PC-9 (cell line): Measurements from ENCODE around the gene KISS1R. TPM values are rescaled to one million over a fixed set of nuclear protein-coding genes. Genes with fewer than 3 reads are reported as not detected.

Experiments used
- BruUV-seq: library from RNA; stranded (reverse); fragments of 400-500 nt; replicated peaks from 2 replicates; lab custom pipeline; 2021; lab: Mats Ljungman, UMichigan
- CTCF ChIA-PET: fragments of 300-600 bp; sonication (Branson Sonifier 250); formaldehyde crosslinking; loops from one replicate; lab custom pipeline; 2022; ENCODE audit warnings: antibody characterized with exemption; lab: Charles Lee
- POLR2A ChIA-PET: fragments of 300-600 bp; sonication (Branson Sonifier 250); formaldehyde crosslinking; loops from one replicate; lab custom pipeline; 2022; ENCODE audit warnings: antibody characterized with exemption; ENCODE audit not compliant: unreplicated experiment; lab: Charles Lee
- DNase-seq, 2 experiments: peaks; one replicate each; pipeline versions ENCODE4 v3.0.0 to v3.0.0-alpha.2; 2015 to 2022; ENCODE audit warnings: mixed read lengths in 1 of 2
- H2AFZ ChIP-seq: fragments of 200-600 bp; sonication (generic); 2 replicates; pipeline ENCODE4 v1.8.1; 2017; ENCODE audit warnings: antibody characterized with exemption
- H3F3A ChIP-seq: fragments of 200-600 bp; sonication (generic); 2 replicates; pipeline ENCODE4 v1.8.1; 2017; ENCODE audit warnings: antibody characterized with exemption, mild to moderate bottlenecking, low read depth; ENCODE audit not compliant: insufficient read depth
- H3K27ac ChIP-seq: fragments of 200-600 bp; sonication (generic); 2 replicates; pipeline ENCODE4 v1.6.1; 2016; ENCODE audit warnings: mixed run types
- H3K27me3 ChIP-seq: fragments of 200-600 bp; sonication (generic); 2 replicates; pipeline ENCODE4 v1.6.1; 2016; ENCODE audit warnings: low read depth, mixed run types; ENCODE audit not compliant: insufficient read depth
- H3K36me3 ChIP-seq: fragments of 200-600 bp; sonication (generic); 2 replicates; pipeline ENCODE4 v1.6.1; 2016; ENCODE audit warnings: low read depth, mixed run types
- H3K4me1 ChIP-seq: fragments of 200-600 bp; sonication (generic); replicated peaks from 2 replicates; pipeline ENCODE4 v1.6.1; 2016; ENCODE audit warnings: mixed run types; ENCODE audit not compliant: insufficient read depth
- H3K4me2 ChIP-seq: fragments of 200-600 bp; sonication (generic); 2 replicates; pipeline ENCODE4 v1.6.1; 2017; ENCODE audit warnings: mixed run types
- H3K4me3 ChIP-seq: fragments of 200-600 bp; sonication (generic); 2 replicates; pipeline ENCODE4 v1.6.1; 2016; ENCODE audit warnings: mixed run types
- H3K79me2 ChIP-seq: fragments of 200-600 bp; sonication (generic); 2 replicates; pipeline ENCODE4 v1.6.1; 2017; ENCODE audit warnings: low read depth, mixed run types
- H3K9me2 ChIP-seq: fragments of 200-600 bp; sonication (generic); 2 replicates; pipeline ENCODE4 v1.8.1; 2017; ENCODE audit warnings: mild to moderate bottlenecking; ENCODE audit not compliant: insufficient read depth
- H3K9me3 ChIP-seq: fragments of 200-600 bp; sonication (generic); 2 replicates; pipeline ENCODE4 v1.8.1; 2016; ENCODE audit warnings: low read depth; ENCODE audit not compliant: insufficient read depth
- H4K20me1 ChIP-seq: fragments of 200-600 bp; sonication (generic); 2 replicates; pipeline ENCODE4 v1.8.1; 2017; ENCODE audit not compliant: insufficient read depth
- CTCF ChIP-seq: fragments of 200-600 bp; sonication (generic); conservative IDR thresholded peaks from 2 replicates; pipeline ENCODE4 v1.6.1; 2017; ENCODE audit warnings: mixed run types, antibody characterized with exemption, mild to moderate bottlenecking, moderate library complexity
- EZH2 ChIP-seq: fragments of 200-600 bp; sonication (generic); IDR thresholded peaks from 2 replicates; pipeline ENCODE4 v1.8.0; 2017; ENCODE audit warnings: antibody characterized with exemption, low read depth
- intact Hi-C: fragments of 100-400 bp; cut with micrococcal nuclease; formaldehyde crosslinking; loops from one replicate; pipeline ENCODE4 v1.10.0; 2022; ENCODE audit not compliant: unreplicated experiment
- total RNA-seq: library from RNA; stranded (reverse); gene quantifications from 2 replicates; pipeline ENCODE4 v1.2.3, GENCODE V29; 2021

Gene KISS1R
- total RNA-seq, 1 experiment from 2014 or later, result not detected

GRCh38 chr19:943551-944170, 26.5 kb downstream of the KISS1R start:
- no TSS peak for BruUV-seq
- intact Hi-C loops, result no loop called here
- Histone ChIP-seq H3K27me3 (no peaks in the 10 kb centered on the region), H3K4me1 (peaks cover 31% of the 10 kb centered on the region), H3K36me3 (no peaks in the 10 kb centered on the region), H3F3A (peaks cover 32% of the 10 kb centered on the region), H3K4me2 (no peak overlapping the region), H3K4me3 (no peak overlapping the region), H3K9me3 (no peaks in the 10 kb centered on the region), H3K27ac (no peak overlapping the region), H3K79me2 (no peaks in the 10 kb centered on the region), H2AFZ (no peak overlapping the region), H4K20me1 (peaks cover 38% of the 10 kb centered on the region), H3K9me2 (no peaks in the 10 kb centered on the region)
- TF ChIP-seq CTCF, result no peak
- TF ChIP-seq EZH2, result no peak
- ChIA-PET CTCF (no interaction called here), POLR2A (interaction anchor here (0.6 kb wide), 1 partner anchor 190 kb away, joined by 6 read pairs; no protein-coding TSS in a partner anchor)
- no peak for DNase-seq

- no peak overlapping the region for H3K4me3 ChIP-seq
- peaks cover 31% of the 10 kb centered on the region for H3K4me1 ChIP-seq
- CTCF ChIA-PET, result no interaction called here
- peaks cover 37% of the 10 kb centered on the region for H4K20me1 ChIP-seq
- no peak overlapping the region for H3K27ac ChIP-seq
- POLR2A ChIA-PET, result no interaction called here
- H3K9me2 ChIP-seq, result no peaks in the 10 kb centered on the region
- no peaks in the 10 kb centered on the region for H3K79me2 ChIP-seq
- H3K4me2 ChIP-seq, result no peak overlapping the region; the same call in 1 of the 2 replicates
- DNase-seq, result no peak
- H3K36me3 ChIP-seq, result no peaks in the 10 kb centered on the region
- no peak overlapping the region for H2AFZ ChIP-seq
- TF ChIP-seq CTCF (no peak), EZH2 (no peak)
- intact Hi-C loops, result no loop called here
- BruUV-seq, result no TSS peak
- no peaks in the 10 kb centered on the region for H3K27me3 ChIP-seq
- H3F3A ChIP-seq, result peaks cover 32% of the 10 kb centered on the region
- no peaks in the 10 kb centered on the region for H3K9me3 ChIP-seq
These were observed 27.0 kb downstream of the KISS1R start for GRCh38 chr19:944171-944567.

- Histone ChIP-seq H2AFZ (no peak overlapping the region), H4K20me1 (peaks cover 31% of the 10 kb centered on the region), H3K27me3 (no peaks in the 10 kb centered on the region), H3K27ac (no peak overlapping the region), H3K4me3 (no peak overlapping the region), H3K4me2 (peak overlapping the region; percentile 56), H3K4me1 (peaks cover 26% of the 10 kb centered on the region), H3K9me2 (no peaks in the 10 kb centered on the region), H3F3A (peaks cover 27% of the 10 kb centered on the region), H3K79me2 (no peaks in the 10 kb centered on the region), H3K36me3 (no peaks in the 10 kb centered on the region), H3K9me3 (no peaks in the 10 kb centered on the region)
- POLR2A ChIA-PET, result no interaction called here
- CTCF ChIA-PET, result no interaction called here
- intact Hi-C loops, result no loop called here
- DNase-seq, result peak in 1 of 2 experiments; percentile 70
- no peak for TF ChIP-seq EZH2
- TF ChIP-seq CTCF, result no peak
- no TSS peak for BruUV-seq
These were observed 27.6 kb downstream of the KISS1R start for GRCh38 chr19:944663-945241.
